ENCODE measurements around the gene LRMDA. TPM values are rescaled to one million over a fixed set of nuclear protein-coding genes. Genes with fewer than 3 reads are reported as not detected.

LRMDA gene
- total RNA-seq, 4 donors from 2014 or later, result 0.76 to 6.4 (median 1.3) TPM

DNA sequence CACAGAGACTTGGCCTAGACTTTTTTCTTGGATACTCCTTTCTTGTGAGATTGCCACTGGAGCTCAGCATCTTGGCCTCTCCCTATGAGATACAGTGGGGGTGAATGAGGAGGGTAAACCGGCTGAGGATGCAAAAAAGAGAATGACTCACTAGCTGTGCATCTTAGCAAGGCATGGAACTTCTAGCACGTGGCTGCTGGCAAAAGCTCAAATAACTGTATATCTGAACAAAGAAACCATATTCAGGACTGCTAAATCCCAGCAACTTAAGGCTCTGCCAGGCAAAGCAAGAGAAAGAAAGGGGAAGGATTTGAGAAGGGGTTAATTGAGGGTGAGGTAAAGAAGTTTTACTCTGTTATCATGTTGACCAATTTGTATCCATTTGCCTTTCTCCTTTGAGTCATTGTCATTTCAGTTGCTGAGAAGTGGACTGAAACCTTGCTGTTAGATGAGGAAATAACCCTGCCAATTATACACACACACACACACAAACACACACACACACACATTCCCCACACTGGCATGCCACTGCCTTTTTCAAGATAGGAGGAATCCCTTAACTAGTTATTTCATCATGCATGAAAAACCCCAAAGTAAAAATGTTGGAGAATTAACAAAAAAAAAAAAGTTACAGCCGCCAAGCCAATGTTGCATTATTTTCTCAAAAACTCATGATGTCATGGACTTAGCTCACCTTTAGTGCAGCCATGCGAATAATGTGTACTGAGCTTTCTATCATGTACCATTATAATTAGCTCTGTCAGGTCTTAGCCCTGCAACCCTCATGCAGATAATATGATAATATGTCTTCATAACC, 997.3 kb downstream of the LRMDA start:
- WGBS, 2 donors, result 59 to 67% methylated on average over 4 of the region's 4 CpGs
- no peak for TF ChIP-seq POLR2A (IDR thresholded peaks at IDR 0.05)
- TF ChIP-seq, protein P1, sequence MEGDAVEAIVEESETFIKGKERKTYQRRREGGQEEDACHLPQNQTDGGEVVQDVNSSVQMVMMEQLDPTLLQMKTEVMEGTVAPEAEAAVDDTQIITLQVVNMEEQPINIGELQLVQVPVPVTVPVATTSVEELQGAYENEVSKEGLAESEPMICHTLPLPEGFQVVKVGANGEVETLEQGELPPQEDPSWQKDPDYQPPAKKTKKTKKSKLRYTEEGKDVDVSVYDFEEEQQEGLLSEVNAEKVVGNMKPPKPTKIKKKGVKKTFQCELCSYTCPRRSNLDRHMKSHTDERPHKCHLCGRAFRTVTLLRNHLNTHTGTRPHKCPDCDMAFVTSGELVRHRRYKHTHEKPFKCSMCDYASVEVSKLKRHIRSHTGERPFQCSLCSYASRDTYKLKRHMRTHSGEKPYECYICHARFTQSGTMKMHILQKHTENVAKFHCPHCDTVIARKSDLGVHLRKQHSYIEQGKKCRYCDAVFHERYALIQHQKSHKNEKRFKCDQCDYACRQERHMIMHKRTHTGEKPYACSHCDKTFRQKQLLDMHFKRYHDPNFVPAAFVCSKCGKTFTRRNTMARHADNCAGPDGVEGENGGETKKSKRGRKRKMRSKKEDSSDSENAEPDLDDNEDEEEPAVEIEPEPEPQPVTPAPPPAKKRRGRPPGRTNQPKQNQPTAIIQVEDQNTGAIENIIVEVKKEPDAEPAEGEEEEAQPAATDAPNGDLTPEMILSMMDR (IDR thresholded peaks at IDR 0.05), result no peak
- intact Hi-C loops (cut with DNase I; ENCODE audit: low total_unique reads), result no loop called here
- DNase-seq (ENCODE audit: low spot score in 2 of 2), result no peak
- H3K4me3 ChIP-seq (ENCODE audit: low read depth, poor library complexity, severe bottlenecking), result no peak overlapping the region

DNA sequence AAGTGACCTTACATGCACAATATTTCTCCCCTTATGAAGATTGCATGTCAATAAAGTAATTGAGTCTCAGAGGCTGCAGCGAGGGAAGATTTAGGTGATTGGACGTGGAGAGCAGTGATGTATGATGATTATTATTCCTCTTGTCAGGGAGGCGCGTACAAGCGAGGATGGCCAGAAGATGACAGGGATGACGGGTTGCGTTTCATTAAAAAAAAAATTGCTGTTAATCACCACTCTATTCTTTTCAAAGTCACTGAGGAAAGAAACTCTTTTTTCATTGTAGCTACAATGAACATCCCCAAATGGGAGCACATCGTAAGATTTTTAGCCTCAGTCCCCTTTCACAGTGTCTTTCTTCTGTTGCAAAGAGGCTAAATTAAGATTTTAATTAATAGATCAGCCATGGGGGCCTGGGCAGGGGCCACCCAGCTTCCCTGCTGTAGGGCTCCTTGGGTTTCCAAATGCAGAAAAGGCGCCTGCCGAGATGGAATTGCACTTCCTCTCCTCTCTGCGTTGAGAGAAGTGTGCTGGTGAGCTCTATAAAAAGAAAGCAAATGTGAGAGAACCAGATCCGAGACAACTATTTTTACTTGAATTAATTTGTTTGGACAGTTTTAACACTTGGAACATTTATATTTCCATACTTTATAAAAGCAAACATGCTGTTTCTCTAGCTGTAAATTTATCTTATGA, 998.1 kb downstream of the LRMDA start:
- intact Hi-C loops (cut with DNase I; ENCODE audit: low total_unique reads), result no loop called here
- 68 to 74% methylated on average over 12 of the region's 12 CpGs for WGBS, 2 donors
- DNase-seq (ENCODE audit: low spot score in 2 of 2), result no peak
- no peak overlapping the region for H3K4me3 ChIP-seq (ENCODE audit: low read depth, poor library complexity, severe bottlenecking)
- no peak for TF ChIP-seq POLR2A (IDR thresholded peaks at IDR 0.05)
- TF ChIP-seq, protein P1 (IDR thresholded peaks at IDR 0.05), result no peak

DNA sequence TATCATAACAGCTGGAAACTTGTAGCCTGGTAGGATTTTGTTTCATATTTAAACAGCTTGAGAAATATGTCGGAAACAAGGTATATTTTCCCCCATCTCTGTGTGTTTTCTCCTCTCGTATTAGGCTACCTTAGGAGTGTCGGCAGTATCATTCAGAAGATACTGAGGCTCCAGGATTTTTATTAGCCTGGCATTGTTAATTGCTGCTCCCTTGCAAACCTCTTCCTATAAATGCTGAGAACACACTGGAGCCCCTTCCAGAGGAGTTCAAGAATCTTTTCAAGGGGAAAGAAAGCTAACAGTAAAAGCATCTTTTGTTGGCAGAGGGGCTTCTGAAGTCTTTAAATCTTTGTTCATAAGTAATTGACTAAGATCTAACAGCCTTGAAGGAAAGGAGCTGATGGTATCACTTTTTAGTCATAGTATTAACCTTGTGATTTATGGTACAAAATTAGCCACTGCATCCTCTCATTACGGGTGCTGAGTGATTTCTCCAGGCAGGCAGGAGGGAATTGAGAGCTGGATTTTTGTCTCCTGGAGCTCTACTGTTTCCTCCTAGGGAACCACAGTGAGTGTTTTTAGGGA, 998.7 kb downstream of the LRMDA start:
- no peak for DNase-seq (ENCODE audit: low spot score in 2 of 2)
- intact Hi-C loops (cut with DNase I; ENCODE audit: low total_unique reads), result no loop called here
- no peak for TF ChIP-seq POLR2A (IDR thresholded peaks at IDR 0.05)
- TF ChIP-seq, protein P1 (IDR thresholded peaks at IDR 0.05), result no peak
- 35% methylated on average over 4 of the region's 4 CpGs for WGBS, 2 donors
- H3K4me3 ChIP-seq (ENCODE audit: low read depth, poor library complexity, severe bottlenecking), result no peak overlapping the region

DNA sequence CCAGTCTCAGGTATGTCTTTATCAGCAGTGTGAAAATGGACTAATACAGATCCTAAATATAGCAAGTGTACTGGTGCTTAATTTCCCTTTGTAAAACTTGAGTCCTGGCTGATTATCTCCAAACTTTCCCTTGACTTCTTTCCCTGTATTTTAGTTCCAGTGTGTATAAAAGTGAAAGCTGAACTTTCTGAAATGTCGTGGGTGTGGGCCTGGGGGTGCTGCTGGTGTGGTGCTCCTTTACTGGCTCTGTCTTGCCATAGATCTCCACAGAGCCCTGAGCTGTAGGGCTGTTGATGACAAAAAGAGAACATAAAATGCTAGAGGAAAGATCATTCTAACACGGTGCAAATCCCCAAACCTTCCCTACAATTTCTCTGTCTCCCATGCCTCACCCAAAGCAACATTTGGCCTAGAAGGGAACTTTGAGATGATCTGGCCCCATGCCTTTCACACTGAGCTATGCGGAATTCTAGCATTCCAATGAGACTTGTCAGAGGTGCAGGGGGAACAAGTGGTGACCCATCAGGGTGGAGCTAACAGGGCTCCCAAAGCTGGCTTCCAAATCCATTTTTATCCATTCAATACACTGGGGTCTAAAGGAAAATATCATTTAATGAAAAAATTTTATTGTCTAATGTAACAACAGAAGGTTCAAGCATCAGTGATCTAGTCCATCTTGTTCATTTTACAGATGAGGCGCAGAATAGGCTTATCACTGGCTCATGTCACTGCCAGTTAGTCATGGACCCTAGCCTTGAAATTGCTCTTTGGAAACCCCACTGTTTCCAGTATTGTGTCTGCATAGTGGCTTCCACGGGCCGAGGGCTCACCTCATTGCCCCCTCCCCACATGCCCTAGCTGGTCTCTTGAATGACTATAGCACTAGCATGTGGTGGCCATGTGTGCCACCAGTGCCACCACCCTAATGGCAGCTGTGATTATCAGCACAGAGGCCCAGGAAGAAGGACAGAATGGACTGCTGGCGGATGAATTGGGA, 1000.9 kb downstream of the LRMDA start:
- 56% methylated on average over 7 of the region's 7 CpGs for WGBS, 2 donors
- TF ChIP-seq, protein P1 (IDR thresholded peaks at IDR 0.05), result no peak
- TF ChIP-seq POLR2A (IDR thresholded peaks at IDR 0.05), result no peak
- intact Hi-C loops (cut with DNase I; ENCODE audit: low total_unique reads), result no loop called here
- H3K4me3 ChIP-seq (ENCODE audit: low read depth, poor library complexity, severe bottlenecking), result no peak overlapping the region
- DNase-seq (ENCODE audit: low spot score in 2 of 2), result peak; percentile 62 to 90
